B cell (primary cell): ENCODE data around the gene ALG8. TPM values are rescaled to one million over a fixed set of nuclear protein-coding genes. Genes with fewer than 3 reads are reported as not detected.

Experiments
- ATAC-seq: fragments of 200-7000 bp; cut with Tn5 transposase; one replicate; pipeline ENCODE4 v1.10.0; 2021; ENCODE audit warnings: low read depth, mild to moderate bottlenecking, moderate number of reproducible peaks, moderate library complexity
- CTCF ChIA-PET: fragments of 350-600 bp; sonication (Branson Sonifier 250); formaldehyde crosslinking; loops from one replicate; lab custom pipeline; 2021; ENCODE audit warnings: antibody characterized with exemption, inconsistent platforms; lab: Charles Lee
- POLR2A ChIA-PET: fragments of 350-600 bp; sonication (Branson Sonifier 250); formaldehyde crosslinking; loops from one replicate; lab custom pipeline; 2021; ENCODE audit warnings: antibody characterized with exemption; lab: Charles Lee
- DNase-seq: peaks from one replicate; pipeline ENCODE4 v3.0.0; 2013
- H2AFZ ChIP-seq: 2 replicates; pipeline ENCODE4 v1.6.1; 2012; ENCODE audit warnings: mild to moderate bottlenecking, low read depth, low read length; ENCODE audit not compliant: insufficient read depth, poor library complexity, severe bottlenecking
- H3K27ac ChIP-seq, 2 donors: 1 replicate in 1 of 2; 2 replicates in 1 of 2; pipeline ENCODE4 v1.5.1; 2012 to 2013; ENCODE audit warnings: low read length in 2 of 2, mild to moderate bottlenecking in 2 of 2, moderate library complexity in 1 of 2
- H3K27me3 ChIP-seq, 4 experiments: fragments of 200-600 bp in 1 of 4; sonication (generic) in 1 of 4; replicated peaks in 1 of 4; 1 replicate in 2 of 4; 2 replicates in 2 of 4; pipeline versions ENCODE4 v1.6.1 to v1.7.0; 2013 to 2016; ENCODE audit warnings: low read length in 3 of 4, mild to moderate bottlenecking in 2 of 4, mixed read lengths in 1 of 4, moderate library complexity in 1 of 4; ENCODE audit not compliant: insufficient read depth in 4 of 4, control insufficient read depth in 3 of 4; ENCODE audit errors: control extremely low read depth in 1 of 4
- H3K36me3 ChIP-seq, 2 experiments: replicated peaks in 1 of 2; 1 replicate in 1 of 2; 2 replicates in 1 of 2; pipeline versions ENCODE4 v1.6.1 to v1.7.1; 2013; ENCODE audit warnings: low read length in 1 of 2; ENCODE audit not compliant: insufficient read depth in 2 of 2, control insufficient read depth in 1 of 2; ENCODE audit errors: control extremely low read depth in 1 of 2, extremely low read depth in 1 of 2
- H3K4me1 ChIP-seq, 2 donors: fragments of 200-600 bp in 1 of 2; sonication (generic) in 1 of 2; 1 replicate in 1 of 2; 2 replicates in 1 of 2; pipeline versions ENCODE4 v1.5.1 to v1.6.1; 2013 to 2017; ENCODE audit warnings: low read length in 2 of 2; ENCODE audit not compliant: control insufficient read depth in 2 of 2, insufficient read depth in 2 of 2
- H3K4me2 ChIP-seq: replicated peaks from 2 replicates; pipeline ENCODE3; 2012; ENCODE audit warnings: mild to moderate bottlenecking, low read depth, low read length; ENCODE audit not compliant: poor library complexity, severe bottlenecking
- H3K4me3 ChIP-seq, 5 experiments: fragments of 200-600 bp in 1 of 5; sonication (generic) in 1 of 5; 1 replicate in 3 of 5; 2 replicates in 2 of 5; pipeline versions ENCODE4 v1.5.1 to v1.7.0; 2011 to 2016; ENCODE audit warnings: low read length in 4 of 5, mild to moderate bottlenecking in 4 of 5, low read depth in 2 of 5, control low read depth in 1 of 5, moderate library complexity in 1 of 5; ENCODE audit not compliant: insufficient read depth in 1 of 5; ENCODE audit errors: control extremely low read depth in 1 of 5, extremely low read depth in 1 of 5
- H3K79me2 ChIP-seq: fragments of 200-600 bp; sonication (generic); one replicate; pipeline ENCODE4 v1.6.0; 2016; ENCODE audit warnings: low read length; ENCODE audit not compliant: control insufficient read depth, insufficient read depth
- H3K9ac ChIP-seq: fragments of 200-600 bp; sonication (generic); 2 replicates; pipeline ENCODE4 v1.6.1; 2017; ENCODE audit warnings: mild to moderate bottlenecking, low read length, moderate library complexity
- H3K9me3 ChIP-seq, 3 donors: one replicate each; pipeline versions ENCODE4 v1.6.1 to v1.7.1; 2013; ENCODE audit warnings: low read length in 2 of 3; ENCODE audit not compliant: control insufficient read depth in 2 of 3, insufficient read depth in 1 of 3; ENCODE audit errors: control extremely low read depth in 1 of 3
- H4K20me1 ChIP-seq: 2 replicates; pipeline ENCODE4 v1.6.0; 2012; ENCODE audit warnings: mild to moderate bottlenecking, low read length; ENCODE audit not compliant: insufficient read depth, control insufficient read depth, poor library complexity, severe bottlenecking
- H3K27ac Mint-ChIP-seq: one replicate; pipeline ENCODE4 v1.8.0; 2021; ENCODE audit warnings: mixed read lengths
- H3K27me3 Mint-ChIP-seq: one replicate; pipeline ENCODE4 v1.8.0; 2021; ENCODE audit warnings: mixed read lengths
- H3K4me1 Mint-ChIP-seq: one replicate; pipeline ENCODE4 v1.8.0; 2021; ENCODE audit warnings: mixed read lengths
- H3K4me3 Mint-ChIP-seq: one replicate; pipeline ENCODE4 v1.8.0; 2021; ENCODE audit warnings: mixed read lengths
- H3K9me3 Mint-ChIP-seq: one replicate; pipeline ENCODE4 v1.8.0; 2022; ENCODE audit warnings: mixed read lengths; ENCODE audit not compliant: insufficient read depth
- EZH2 ChIP-seq: IDR thresholded peaks from 2 replicates; pipeline ENCODE4 v1.6.1; 2012; ENCODE audit warnings: borderline replicate concordance, low read depth, mild to moderate bottlenecking, moderate library complexity, low read length; ENCODE audit not compliant: insufficient read depth, poor library complexity, severe bottlenecking
- WGBS: methylation state at CpG from one replicate; pipeline ENCODE4 v1.1.5; 2013; ENCODE audit warnings: missing lambda C conversion rate; ENCODE audit not compliant: insufficient coverage; 5-methylcytosine and 5-hydroxymethylcytosine counted together
- intact Hi-C: fragments of 100-400 bp; cut with micrococcal nuclease; formaldehyde crosslinking; loops from one replicate; pipeline ENCODE4 v1.10.0; 2022
- polyA plus RNA-seq: library from polyadenylated mRNA; depleted of rRNA; stranded (reverse); fragments of >200 nt; gene quantifications from 2 replicates; pipeline ENCODE4 v1.2.3, GENCODE V29; 2012
- total RNA-seq, 2 donors: library from RNA; stranded (reverse); fragments of 120-200 nt in 1 of 2; gene quantifications; 1 replicate in 1 of 2; 2 replicates in 1 of 2; pipeline versions ENCODE4 v1.2.3 to v1.2.4, GENCODE V29; 2013 to 2022
- TF ChIP-seq, protein P1 (sequence below): fragments of 200-600 bp; IDR thresholded peaks from one replicate; pipeline ENCODE4 v1.8.0; 2022; ENCODE audit warnings: antibody characterized with exemption, mild to moderate bottlenecking

ALG8 gene
- total and polyA plus RNA-seq, 2 donors (not counting 1 experiment from before 2014, with no cell fraction given), result 16.7 to 28.5 TPM

DNA sequence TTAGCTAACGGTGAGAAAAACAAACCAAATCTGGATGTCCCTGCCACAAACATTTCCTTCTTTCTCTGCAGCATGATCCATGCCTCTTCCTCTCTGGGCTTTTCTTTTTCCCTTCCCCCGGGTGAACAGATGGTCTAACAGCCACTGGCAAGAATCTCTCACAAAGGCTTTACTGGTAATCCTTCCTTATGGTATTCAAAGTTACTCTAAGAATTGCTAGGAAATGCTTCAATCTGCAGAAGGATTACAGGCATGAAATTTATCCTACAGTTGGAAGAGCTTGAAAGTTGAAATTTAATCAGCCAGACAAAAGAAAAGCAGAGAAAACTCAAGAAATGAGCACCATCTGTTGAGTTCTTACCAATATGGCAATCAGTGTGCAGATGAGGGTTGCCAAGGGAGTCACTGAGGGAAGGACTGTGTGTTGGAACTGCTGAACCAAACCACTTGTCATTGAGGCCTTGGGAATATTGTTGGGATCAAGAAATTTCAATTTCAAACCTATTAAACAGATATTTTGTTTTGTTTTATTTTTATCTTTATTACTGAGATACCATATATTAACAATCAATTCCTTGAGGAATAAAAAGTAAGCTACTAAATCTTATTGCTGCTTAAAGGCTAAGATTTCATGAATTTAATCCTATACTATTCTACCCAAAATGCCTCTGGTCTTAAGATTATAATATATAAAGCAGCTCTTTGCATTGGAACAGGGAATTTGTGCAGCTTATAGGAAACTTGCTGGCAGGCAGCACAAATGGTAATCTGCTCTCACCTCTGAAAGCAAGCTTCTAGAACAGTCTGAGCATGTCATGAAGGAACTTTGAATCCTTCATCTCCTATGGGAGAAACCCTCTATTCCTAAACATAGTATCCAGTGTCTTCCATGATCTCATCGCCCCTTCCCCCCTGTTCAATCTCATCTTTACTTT is 30.1 kb downstream of the ALG8 start:
- Histone ChIP-seq H3K79me2 (no peaks in the 10 kb centered on the region), H3K9me3 (no peaks in the 10 kb centered on the region), H2AFZ (no peak overlapping the region), H3K36me3 (peaks cover 9 to 36% of the 10 kb centered on the region in 2 experiments), H3K9ac (no peak overlapping the region), H3K27me3 (no peaks in the 10 kb centered on the region), H3K27ac (no peak overlapping the region), H4K20me1 (no peaks in the 10 kb centered on the region), H3K4me3 (no peak overlapping the region), H3K4me1 (peaks cover 0 to 3% of the 10 kb centered on the region in 2 donors), H3K4me2 (no peak overlapping the region)
- no peak for TF ChIP-seq EZH2
- TF ChIP-seq, protein P1, sequence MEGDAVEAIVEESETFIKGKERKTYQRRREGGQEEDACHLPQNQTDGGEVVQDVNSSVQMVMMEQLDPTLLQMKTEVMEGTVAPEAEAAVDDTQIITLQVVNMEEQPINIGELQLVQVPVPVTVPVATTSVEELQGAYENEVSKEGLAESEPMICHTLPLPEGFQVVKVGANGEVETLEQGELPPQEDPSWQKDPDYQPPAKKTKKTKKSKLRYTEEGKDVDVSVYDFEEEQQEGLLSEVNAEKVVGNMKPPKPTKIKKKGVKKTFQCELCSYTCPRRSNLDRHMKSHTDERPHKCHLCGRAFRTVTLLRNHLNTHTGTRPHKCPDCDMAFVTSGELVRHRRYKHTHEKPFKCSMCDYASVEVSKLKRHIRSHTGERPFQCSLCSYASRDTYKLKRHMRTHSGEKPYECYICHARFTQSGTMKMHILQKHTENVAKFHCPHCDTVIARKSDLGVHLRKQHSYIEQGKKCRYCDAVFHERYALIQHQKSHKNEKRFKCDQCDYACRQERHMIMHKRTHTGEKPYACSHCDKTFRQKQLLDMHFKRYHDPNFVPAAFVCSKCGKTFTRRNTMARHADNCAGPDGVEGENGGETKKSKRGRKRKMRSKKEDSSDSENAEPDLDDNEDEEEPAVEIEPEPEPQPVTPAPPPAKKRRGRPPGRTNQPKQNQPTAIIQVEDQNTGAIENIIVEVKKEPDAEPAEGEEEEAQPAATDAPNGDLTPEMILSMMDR, result no peak
- Mint-ChIP-seq H3K27ac (no peak overlapping the region), H3K4me3 (no peak overlapping the region), H3K4me1 (peaks cover 9% of the 10 kb centered on the region), H3K9me3 (no peaks in the 10 kb centered on the region), H3K27me3 (no peaks in the 10 kb centered on the region)
- ATAC-seq (no peak), DNase-seq (no peak)
- ChIA-PET CTCF (no interaction called here), POLR2A (no interaction called here)
- intact Hi-C loops, result no loop called here
- WGBS, result 96% methylated on average over 2 of the region's 3 CpGs
